Measurements from ENCODE around the gene SENP2.

DNA sequence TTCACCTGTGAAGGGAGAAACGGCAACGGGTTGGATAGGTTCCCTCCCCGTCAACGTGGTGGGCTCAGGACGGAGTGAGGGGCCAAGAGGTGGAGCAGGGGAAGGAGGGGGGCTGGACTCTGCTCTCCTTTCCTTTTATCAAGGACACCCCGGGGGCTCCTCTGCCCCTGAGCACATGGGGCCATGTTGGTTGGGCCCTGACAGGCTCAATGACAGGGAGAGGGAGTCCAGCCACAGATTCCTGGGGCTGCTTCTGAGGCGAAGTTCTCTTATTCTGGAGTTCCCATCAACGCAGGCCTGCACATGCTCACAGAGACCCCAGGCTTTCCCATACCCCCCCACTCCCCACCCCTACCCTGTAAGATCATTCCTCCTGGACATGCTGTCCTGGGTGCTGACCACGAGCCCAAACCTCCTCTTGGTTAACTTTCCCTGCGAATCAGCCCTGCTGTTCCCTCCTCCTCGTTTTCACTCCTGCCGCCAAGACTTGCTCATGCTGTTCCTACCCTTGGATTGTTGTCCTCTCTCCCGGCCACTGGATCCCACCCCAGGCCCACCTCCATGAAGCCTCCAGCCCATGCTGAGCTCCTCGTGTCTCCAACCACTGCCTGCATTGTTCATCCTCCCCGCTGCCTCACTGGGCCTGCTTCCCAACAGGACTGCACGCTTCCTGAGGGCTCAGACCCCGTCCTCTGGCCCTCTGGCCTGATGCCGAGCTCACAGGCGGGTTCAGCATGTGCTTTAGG lies 61.2 kb downstream of the SENP2 start:
- TF ChIP-seq, protein P1, sequence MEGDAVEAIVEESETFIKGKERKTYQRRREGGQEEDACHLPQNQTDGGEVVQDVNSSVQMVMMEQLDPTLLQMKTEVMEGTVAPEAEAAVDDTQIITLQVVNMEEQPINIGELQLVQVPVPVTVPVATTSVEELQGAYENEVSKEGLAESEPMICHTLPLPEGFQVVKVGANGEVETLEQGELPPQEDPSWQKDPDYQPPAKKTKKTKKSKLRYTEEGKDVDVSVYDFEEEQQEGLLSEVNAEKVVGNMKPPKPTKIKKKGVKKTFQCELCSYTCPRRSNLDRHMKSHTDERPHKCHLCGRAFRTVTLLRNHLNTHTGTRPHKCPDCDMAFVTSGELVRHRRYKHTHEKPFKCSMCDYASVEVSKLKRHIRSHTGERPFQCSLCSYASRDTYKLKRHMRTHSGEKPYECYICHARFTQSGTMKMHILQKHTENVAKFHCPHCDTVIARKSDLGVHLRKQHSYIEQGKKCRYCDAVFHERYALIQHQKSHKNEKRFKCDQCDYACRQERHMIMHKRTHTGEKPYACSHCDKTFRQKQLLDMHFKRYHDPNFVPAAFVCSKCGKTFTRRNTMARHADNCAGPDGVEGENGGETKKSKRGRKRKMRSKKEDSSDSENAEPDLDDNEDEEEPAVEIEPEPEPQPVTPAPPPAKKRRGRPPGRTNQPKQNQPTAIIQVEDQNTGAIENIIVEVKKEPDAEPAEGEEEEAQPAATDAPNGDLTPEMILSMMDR (conservative IDR thresholded peaks at IDR 0.05), result no peak
- TF ChIP-seq ZFX (IDR thresholded peaks at IDR 0.05), result no peak

Measured in C4-2B (cell line).